KMS-11 (cell line): ENCODE results near the gene INTS12.

Source experiments
- H2AFZ ChIP-seq: fragments of 200-600 bp; sonication (generic); 2 replicates; pipeline ENCODE4 v1.6.1; 2016; ENCODE audit warnings: antibody characterized with exemption, mixed run types, low read depth
- H3K27ac ChIP-seq: fragments of 200-600 bp; sonication (generic); 2 replicates; pipeline ENCODE4 v1.6.1; 2016; ENCODE audit warnings: mild to moderate bottlenecking, mixed run types
- H3K27me3 ChIP-seq: fragments of 200-600 bp; sonication (generic); 2 replicates; pipeline ENCODE4 v1.6.1; 2017; ENCODE audit warnings: mild to moderate bottlenecking, low read depth, mixed run types, moderate library complexity; ENCODE audit not compliant: insufficient read depth
- H3K36me3 ChIP-seq: fragments of 200-600 bp; sonication (generic); 2 replicates; pipeline ENCODE4 v1.6.1; 2017; ENCODE audit warnings: mild to moderate bottlenecking, mixed run types; ENCODE audit not compliant: insufficient read depth
- H3K4me1 ChIP-seq: fragments of 200-600 bp; sonication (generic); 2 replicates; pipeline ENCODE4 v1.6.1; 2016; ENCODE audit warnings: mild to moderate bottlenecking, low read depth, mixed run types; ENCODE audit not compliant: poor library complexity, severe bottlenecking
- H3K4me2 ChIP-seq: fragments of 200-600 bp; sonication (generic); 2 replicates; pipeline ENCODE4 v1.7.0; 2016; ENCODE audit warnings: mild to moderate bottlenecking, mixed run types
- H3K4me3 ChIP-seq: fragments of 200-600 bp; sonication (generic); IDR thresholded peaks from 2 replicates; pipeline ENCODE4 v1.6.1; 2017; ENCODE audit warnings: low read depth, low read length, mixed read lengths; ENCODE audit not compliant: insufficient read depth
- H3K79me2 ChIP-seq: fragments of 200-600 bp; sonication (generic); 2 replicates; pipeline ENCODE4 v1.6.1; 2016; ENCODE audit warnings: low read depth, mixed run types; ENCODE audit not compliant: insufficient read depth
- H3K9ac ChIP-seq: fragments of 200-600 bp; sonication (generic); 2 replicates; pipeline ENCODE4 v1.6.1; 2016; ENCODE audit warnings: mild to moderate bottlenecking, mixed run types
- H4K20me1 ChIP-seq: fragments of 200-600 bp; sonication (generic); 2 replicates; pipeline ENCODE4 v1.6.1; 2016; ENCODE audit warnings: mild to moderate bottlenecking, mixed run types; ENCODE audit not compliant: insufficient read depth
- TF ChIP-seq, protein P1 (sequence below): fragments of 200-600 bp; sonication (generic); conservative IDR thresholded peaks from 2 replicates; pipeline ENCODE4 v1.6.1; 2017; ENCODE audit warnings: low read depth, mild to moderate bottlenecking, antibody characterized with exemption, low read length, moderate library complexity, mixed read lengths

Gene INTS12

DNA sequence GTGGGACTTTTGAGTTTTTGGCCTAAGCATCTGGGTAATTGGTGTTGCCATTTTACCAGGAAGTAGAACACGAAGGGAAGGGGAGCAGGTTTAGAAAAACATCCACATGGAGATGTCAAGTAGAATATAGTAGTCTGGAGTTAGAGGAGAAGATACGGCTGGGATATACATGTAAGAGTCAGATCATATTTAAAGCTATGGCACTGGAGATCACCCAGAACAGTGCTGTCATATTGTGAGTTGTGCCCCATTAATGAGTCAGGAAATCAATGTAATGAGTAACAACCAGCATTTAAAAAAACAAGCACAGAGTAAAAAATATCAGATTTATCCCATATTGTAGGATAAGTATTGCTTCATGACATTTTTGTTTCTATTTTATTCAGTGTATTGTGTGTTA lies 4.3 kb upstream of the INTS12 start:
- no peak overlapping the region for H3K4me2 ChIP-seq
- H3K4me1 ChIP-seq, result peaks cover 39% of the 10 kb centered on the region
- H3K9ac ChIP-seq, result no peak overlapping the region
- H3K27ac ChIP-seq, result no peak overlapping the region
- H3K27me3 ChIP-seq, result no peaks in the 10 kb centered on the region
- no peaks in the 10 kb centered on the region for H3K36me3 ChIP-seq
- H2AFZ ChIP-seq, result no peak overlapping the region
- TF ChIP-seq, protein P1, sequence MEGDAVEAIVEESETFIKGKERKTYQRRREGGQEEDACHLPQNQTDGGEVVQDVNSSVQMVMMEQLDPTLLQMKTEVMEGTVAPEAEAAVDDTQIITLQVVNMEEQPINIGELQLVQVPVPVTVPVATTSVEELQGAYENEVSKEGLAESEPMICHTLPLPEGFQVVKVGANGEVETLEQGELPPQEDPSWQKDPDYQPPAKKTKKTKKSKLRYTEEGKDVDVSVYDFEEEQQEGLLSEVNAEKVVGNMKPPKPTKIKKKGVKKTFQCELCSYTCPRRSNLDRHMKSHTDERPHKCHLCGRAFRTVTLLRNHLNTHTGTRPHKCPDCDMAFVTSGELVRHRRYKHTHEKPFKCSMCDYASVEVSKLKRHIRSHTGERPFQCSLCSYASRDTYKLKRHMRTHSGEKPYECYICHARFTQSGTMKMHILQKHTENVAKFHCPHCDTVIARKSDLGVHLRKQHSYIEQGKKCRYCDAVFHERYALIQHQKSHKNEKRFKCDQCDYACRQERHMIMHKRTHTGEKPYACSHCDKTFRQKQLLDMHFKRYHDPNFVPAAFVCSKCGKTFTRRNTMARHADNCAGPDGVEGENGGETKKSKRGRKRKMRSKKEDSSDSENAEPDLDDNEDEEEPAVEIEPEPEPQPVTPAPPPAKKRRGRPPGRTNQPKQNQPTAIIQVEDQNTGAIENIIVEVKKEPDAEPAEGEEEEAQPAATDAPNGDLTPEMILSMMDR, result no peak
- H4K20me1 ChIP-seq, result no peaks in the 10 kb centered on the region
- peaks cover 49% of the 10 kb centered on the region for H3K79me2 ChIP-seq
- H3K4me3 ChIP-seq, result no peak overlapping the region

DNA sequence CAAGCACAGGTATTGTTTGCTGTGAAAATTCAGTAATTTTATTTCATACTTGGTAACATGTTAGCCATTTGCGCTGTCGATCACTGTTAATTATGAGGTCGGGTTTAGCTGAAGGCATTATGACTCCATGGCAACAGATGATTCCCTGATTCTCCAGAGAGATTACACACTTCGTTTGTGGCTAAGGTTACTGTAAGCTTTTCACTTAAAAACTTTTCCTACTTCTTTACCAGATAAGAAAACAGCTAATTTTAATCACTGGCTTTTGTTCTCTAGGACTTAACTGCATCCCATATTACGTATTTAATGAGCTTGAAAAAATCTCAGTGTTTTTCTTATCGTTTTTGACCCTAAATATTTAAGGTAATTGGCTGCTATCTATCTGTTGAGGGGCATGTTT lies 2.2 kb upstream of the INTS12 start:
- H3K79me2 ChIP-seq, result peaks cover 70% of the 10 kb centered on the region
- peaks cover 48% of the 10 kb centered on the region for H3K4me1 ChIP-seq
- TF ChIP-seq, protein P1, result no peak
- H3K9ac ChIP-seq, result no peak overlapping the region
- no peak overlapping the region for H3K27ac ChIP-seq
- no peaks in the 10 kb centered on the region for H4K20me1 ChIP-seq
- peak overlapping the region; percentile 22; the same call in 1 of the 2 replicates for H3K4me2 ChIP-seq
- H3K27me3 ChIP-seq, result no peaks in the 10 kb centered on the region
- H2AFZ ChIP-seq, result no peak overlapping the region
- H3K36me3 ChIP-seq, result no peaks in the 10 kb centered on the region
- no peak overlapping the region for H3K4me3 ChIP-seq

DNA sequence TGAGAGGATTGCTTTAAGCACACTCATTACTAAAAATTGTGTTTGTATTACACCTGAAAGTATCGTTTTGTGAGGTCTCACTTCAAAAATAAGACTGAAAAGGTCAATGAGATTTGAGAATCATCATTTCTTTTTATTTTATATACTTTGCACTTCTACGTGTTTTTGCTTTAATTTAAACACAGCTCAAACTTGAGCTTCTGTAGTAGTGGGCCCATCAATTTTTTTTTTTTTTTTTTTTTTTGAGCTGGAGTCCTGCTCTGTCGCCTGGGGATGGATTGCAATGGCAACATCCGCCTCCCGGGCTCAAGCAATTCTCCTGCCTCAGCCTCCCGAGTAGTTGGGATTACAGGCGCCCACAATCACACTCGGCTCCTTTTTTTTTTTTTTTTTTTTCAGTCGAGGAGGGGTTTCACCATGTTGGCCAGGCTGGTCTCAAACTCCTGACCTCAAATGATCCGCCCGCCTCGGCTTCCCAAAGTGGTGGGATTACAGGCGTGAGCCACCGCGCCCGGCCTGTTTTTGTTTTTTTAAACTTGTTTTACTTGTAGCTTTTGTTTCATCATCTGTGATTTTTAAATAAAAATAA lies 1.6 kb upstream of the INTS12 start:
- Histone ChIP-seq H3K4me3 (no peak overlapping the region), H3K79me2 (peaks cover 76% of the 10 kb centered on the region), H4K20me1 (no peaks in the 10 kb centered on the region), H3K36me3 (no peaks in the 10 kb centered on the region), H3K27me3 (no peaks in the 10 kb centered on the region), H3K4me1 (peaks cover 42% of the 10 kb centered on the region), H3K27ac (no peak overlapping the region), H3K4me2 (peak overlapping the region; percentile 86), H3K9ac (no peak overlapping the region), H2AFZ (no peak overlapping the region)
- TF ChIP-seq, protein P1, result no peak

- Histone ChIP-seq H3K4me1 (peaks cover 36% of the 10 kb centered on the region), H3K79me2 (peaks cover 84% of the 10 kb centered on the region)
These were observed 577 bp upstream of the INTS12 start for GRCh38 chr4:105709081-105709450.

More at GRCh38 chr4:105709081-105709450, 577 bp upstream of the INTS12 start:
- Histone ChIP-seq H3K27me3 (no peaks in the 10 kb centered on the region), H3K9ac (peak overlapping the region; percentile 90), H3K4me3 (peak overlapping the region; percentile 8), H4K20me1 (no peaks in the 10 kb centered on the region), H3K4me2 (peak overlapping the region; percentile 86), H3K36me3 (no peaks in the 10 kb centered on the region), H2AFZ (peak overlapping the region; percentile 93), H3K27ac (peak overlapping the region; percentile 72)
- TF ChIP-seq, protein P1, result no peak
